ENCODE results near the gene ADGRG3. TPM values are rescaled to one million over a fixed set of nuclear protein-coding genes. Genes with fewer than 3 reads are reported as not detected.

Gene ADGRG3
- total RNA-seq, 1 donor from 2014 or later = not detected

- Mint-ChIP-seq H3K9me3 (ENCODE audit: low read depth) (no peaks in the 10 kb centered on the region), H3K27ac (ENCODE audit: unreplicated experiment) (no peak overlapping the region), H3K4me1 (ENCODE audit: low read depth) (peaks cover 2% of the 10 kb centered on the region), H3K36me3 (ENCODE audit: low read depth) (no peaks in the 10 kb centered on the region), H3K4me3 (ENCODE audit: unreplicated experiment) (no peak overlapping the region), H3K27me3 (ENCODE audit: low read depth) (peaks cover 7% of the 10 kb centered on the region)
- DNase-seq (ENCODE audit: low spot score) = no peak
- no peak for TF ChIP-seq CTCF (IDR thresholded peaks at IDR 0.05)
Measured at GRCh38 chr16:57693550-57693949, 25.4 kb downstream of the ADGRG3 start.

GRCh38 chr16:57694231-57694724 lies 26.2 kb downstream of the ADGRG3 start:
- TF ChIP-seq CTCF (IDR thresholded peaks at IDR 0.05) = no peak
- DNase-seq (ENCODE audit: low spot score) = no peak
- H3K4me1 Mint-ChIP-seq (ENCODE audit: low read depth) = peaks cover 2% of the 10 kb centered on the region
- no peak overlapping the region for H3K4me3 Mint-ChIP-seq (ENCODE audit: unreplicated experiment)
- peaks cover 5% of the 10 kb centered on the region for H3K27me3 Mint-ChIP-seq (ENCODE audit: low read depth)
- H3K9me3 Mint-ChIP-seq (ENCODE audit: low read depth) = no peaks in the 10 kb centered on the region
- no peak overlapping the region for H3K27ac Mint-ChIP-seq (ENCODE audit: unreplicated experiment)
- no peaks in the 10 kb centered on the region for H3K36me3 Mint-ChIP-seq (ENCODE audit: low read depth)

GRCh38 chr16:57694725-57695679 lies 26.9 kb downstream of the ADGRG3 start, which contains the start of gene DRC7:
DRC7 (plus strand) TSS chr16:57694806; CDS start chr16:57697950, 3,144 bp downstream.
- no peaks in the 10 kb centered on the region for H3K9me3 Mint-ChIP-seq (ENCODE audit: low read depth)
- no peak for TF ChIP-seq CTCF (IDR thresholded peaks at IDR 0.05)
- peak; percentile 61 for DNase-seq (ENCODE audit: low spot score)
- H3K36me3 Mint-ChIP-seq (ENCODE audit: low read depth) = no peaks in the 10 kb centered on the region
- H3K27me3 Mint-ChIP-seq (ENCODE audit: low read depth) = peaks cover 3% of the 10 kb centered on the region
- peaks cover 2% of the 10 kb centered on the region for H3K4me1 Mint-ChIP-seq (ENCODE audit: low read depth)
- H3K4me3 Mint-ChIP-seq (ENCODE audit: unreplicated experiment) = peak within 1 kb of the TSS; percentile 33
- peak within 1 kb of the TSS; percentile 14 for H3K27ac Mint-ChIP-seq (ENCODE audit: unreplicated experiment)

GRCh38 chr16:57695680-57696069 lies 27.6 kb downstream of the ADGRG3 start:
- H3K4me3 Mint-ChIP-seq (ENCODE audit: unreplicated experiment) = no peak overlapping the region
- H3K9me3 Mint-ChIP-seq (ENCODE audit: low read depth) = no peaks in the 10 kb centered on the region
- no peaks in the 10 kb centered on the region for H3K36me3 Mint-ChIP-seq (ENCODE audit: low read depth)
- peaks cover 3% of the 10 kb centered on the region for H3K27me3 Mint-ChIP-seq (ENCODE audit: low read depth)
- TF ChIP-seq CTCF (IDR thresholded peaks at IDR 0.05) = no peak
- H3K27ac Mint-ChIP-seq (ENCODE audit: unreplicated experiment) = no peak overlapping the region
- DNase-seq (ENCODE audit: low spot score) = no peak
- H3K4me1 Mint-ChIP-seq (ENCODE audit: low read depth) = peaks cover 2% of the 10 kb centered on the region

GRCh38 chr16:57696240-57696639 lies 28.1 kb downstream of the ADGRG3 start:
- DNase-seq (ENCODE audit: low spot score) = no peak
- Mint-ChIP-seq H3K27ac (ENCODE audit: unreplicated experiment) (no peak overlapping the region), H3K9me3 (ENCODE audit: low read depth) (no peaks in the 10 kb centered on the region), H3K4me3 (ENCODE audit: unreplicated experiment) (no peak overlapping the region), H3K36me3 (ENCODE audit: low read depth) (no peaks in the 10 kb centered on the region), H3K27me3 (ENCODE audit: low read depth) (peaks cover 3% of the 10 kb centered on the region), H3K4me1 (ENCODE audit: low read depth) (peaks cover 2% of the 10 kb centered on the region)
- no peak for TF ChIP-seq CTCF (IDR thresholded peaks at IDR 0.05)
